Neutrophil (primary cell): Measurements from ENCODE around the gene FGF19.

Experiments used
- H3K27ac ChIP-seq: fragments of 200-600 bp; sonication (generic); 2 replicates; pipeline ENCODE4 v1.5.1; 2016; ENCODE audit warnings: mild to moderate bottlenecking, moderate library complexity
- H3K27me3 ChIP-seq: fragments of 200-600 bp; sonication (generic); 2 replicates; pipeline ENCODE4 v1.6.0; 2016; ENCODE audit warnings: mild to moderate bottlenecking
- H3K36me3 ChIP-seq: fragments of 200-600 bp; sonication (generic); 2 replicates; pipeline ENCODE4 v1.5.1; 2017
- H3K4me1 ChIP-seq, 2 experiments: fragments of 200-600 bp in 1 of 2; sonication (generic) in 1 of 2; 1 replicate in 1 of 2; 2 replicates in 1 of 2; pipeline versions ENCODE4 v1.5.1 to v1.6.1; 2013 to 2016; ENCODE audit warnings: low read depth in 1 of 2, low read length in 1 of 2, mild to moderate bottlenecking in 1 of 2, moderate library complexity in 1 of 2; ENCODE audit not compliant: control insufficient read depth in 1 of 2, insufficient read depth in 1 of 2
- H3K4me3 ChIP-seq, 2 experiments: fragments of 200-600 bp in 1 of 2; sonication (generic) in 1 of 2; 1 replicate in 1 of 2; 2 replicates in 1 of 2; pipeline ENCODE4 v1.5.1; 2013 to 2016; ENCODE audit warnings: low read depth in 1 of 2, low read length in 1 of 2, mild to moderate bottlenecking in 1 of 2, moderate library complexity in 1 of 2
- H3K9me3 ChIP-seq: fragments of 200-600 bp; sonication (generic); 2 replicates; pipeline ENCODE4 v1.5.1; 2016
- TF ChIP-seq, protein P1 (sequence below): fragments of 200-600 bp; sonication (generic); IDR thresholded peaks from 2 replicates; pipeline ENCODE4 v1.5.1; 2016; ENCODE audit warnings: antibody characterized with exemption

FGF19 gene

GRCh38 chr11:69654660-69655478 lies 49.0 kb downstream of the FGF19 start:
- TF ChIP-seq, protein P1, sequence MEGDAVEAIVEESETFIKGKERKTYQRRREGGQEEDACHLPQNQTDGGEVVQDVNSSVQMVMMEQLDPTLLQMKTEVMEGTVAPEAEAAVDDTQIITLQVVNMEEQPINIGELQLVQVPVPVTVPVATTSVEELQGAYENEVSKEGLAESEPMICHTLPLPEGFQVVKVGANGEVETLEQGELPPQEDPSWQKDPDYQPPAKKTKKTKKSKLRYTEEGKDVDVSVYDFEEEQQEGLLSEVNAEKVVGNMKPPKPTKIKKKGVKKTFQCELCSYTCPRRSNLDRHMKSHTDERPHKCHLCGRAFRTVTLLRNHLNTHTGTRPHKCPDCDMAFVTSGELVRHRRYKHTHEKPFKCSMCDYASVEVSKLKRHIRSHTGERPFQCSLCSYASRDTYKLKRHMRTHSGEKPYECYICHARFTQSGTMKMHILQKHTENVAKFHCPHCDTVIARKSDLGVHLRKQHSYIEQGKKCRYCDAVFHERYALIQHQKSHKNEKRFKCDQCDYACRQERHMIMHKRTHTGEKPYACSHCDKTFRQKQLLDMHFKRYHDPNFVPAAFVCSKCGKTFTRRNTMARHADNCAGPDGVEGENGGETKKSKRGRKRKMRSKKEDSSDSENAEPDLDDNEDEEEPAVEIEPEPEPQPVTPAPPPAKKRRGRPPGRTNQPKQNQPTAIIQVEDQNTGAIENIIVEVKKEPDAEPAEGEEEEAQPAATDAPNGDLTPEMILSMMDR, result no peak
- Histone ChIP-seq H3K4me1 (no peaks in the 10 kb centered on the region), H3K27me3 (peaks cover 3% of the 10 kb centered on the region), H3K9me3 (no peaks in the 10 kb centered on the region), H3K27ac (no peak overlapping the region), H3K36me3 (no peaks in the 10 kb centered on the region), H3K4me3 (no peak overlapping the region)

GRCh38 chr11:69654001-69654659 lies 49.7 kb downstream of the FGF19 start:
- Histone ChIP-seq H3K4me3 (no peak overlapping the region), H3K4me1 (no peaks in the 10 kb centered on the region), H3K36me3 (no peaks in the 10 kb centered on the region), H3K9me3 (no peaks in the 10 kb centered on the region), H3K27me3 (peaks cover 3% of the 10 kb centered on the region), H3K27ac (no peak overlapping the region)
- TF ChIP-seq, protein P1, result no peak

- peaks cover 3% of the 10 kb centered on the region for H3K27me3 ChIP-seq
- no peaks in the 10 kb centered on the region for H3K4me1 ChIP-seq
- TF ChIP-seq, protein P1, result no peak
- no peaks in the 10 kb centered on the region for H3K36me3 ChIP-seq
- no peak overlapping the region for H3K27ac ChIP-seq
- no peaks in the 10 kb centered on the region for H3K9me3 ChIP-seq
- H3K4me3 ChIP-seq, result no peak overlapping the region
Observed at GRCh38 chr11:69653406-69653960, 50.3 kb downstream of the FGF19 start.

GRCh38 chr11:69652999-69653398 lies 50.8 kb downstream of the FGF19 start:
- H3K4me1 ChIP-seq, result no peaks in the 10 kb centered on the region
- H3K27ac ChIP-seq, result no peak overlapping the region
- H3K27me3 ChIP-seq, result peaks cover 3% of the 10 kb centered on the region
- H3K9me3 ChIP-seq, result no peaks in the 10 kb centered on the region
- H3K36me3 ChIP-seq, result no peaks in the 10 kb centered on the region
- no peak overlapping the region for H3K4me3 ChIP-seq
- TF ChIP-seq, protein P1, result no peak

DNA sequence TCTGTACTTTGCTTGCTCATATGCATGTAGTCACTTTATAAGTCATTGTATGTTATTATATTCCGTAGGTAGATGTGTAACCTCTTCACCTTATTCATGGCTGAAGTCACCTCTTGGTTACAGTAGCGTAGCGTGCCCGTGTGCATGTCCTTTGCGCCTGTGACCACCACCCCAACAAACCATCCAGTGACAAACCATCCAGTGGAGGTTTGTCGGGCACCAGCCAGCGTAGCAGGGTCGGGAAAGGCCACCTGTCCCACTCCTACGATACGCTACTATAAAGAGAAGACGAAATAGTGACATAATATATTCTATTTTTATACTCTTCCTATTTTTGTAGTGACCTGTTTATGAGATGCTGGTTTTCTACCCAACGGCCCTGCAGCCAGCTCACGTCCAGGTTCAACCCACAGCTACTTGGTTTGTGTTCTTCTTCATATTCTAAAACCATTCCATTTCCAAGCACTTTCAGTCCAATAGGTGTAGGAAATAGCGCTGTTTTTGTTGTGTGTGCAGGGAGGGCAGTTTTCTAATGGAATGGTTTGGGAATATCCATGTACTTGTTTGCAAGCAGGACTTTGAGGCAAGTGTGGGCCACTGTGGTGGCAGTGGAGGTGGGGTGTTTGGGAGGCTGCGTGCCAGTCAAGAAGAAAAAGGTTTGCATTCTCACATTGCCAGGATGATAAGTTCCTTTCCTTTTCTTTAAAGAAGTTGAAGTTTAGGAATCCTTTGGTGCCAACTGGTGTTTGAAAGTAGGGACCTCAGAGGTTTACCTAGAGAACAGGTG lies 51.8 kb downstream of the FGF19 start:
- H3K36me3 ChIP-seq, result no peaks in the 10 kb centered on the region
- H3K4me1 ChIP-seq, result no peaks in the 10 kb centered on the region
- TF ChIP-seq, protein P1, result no peak
- H3K27me3 ChIP-seq, result peaks cover 3% of the 10 kb centered on the region
- H3K27ac ChIP-seq, result no peak overlapping the region
- H3K4me3 ChIP-seq, result no peak overlapping the region
- no peaks in the 10 kb centered on the region for H3K9me3 ChIP-seq
